IMR-90 (cell line): ENCODE measurements around the gene ARNT2. TPM values are rescaled to one million over a fixed set of nuclear protein-coding genes. Genes with fewer than 3 reads are reported as not detected.

Source experiments
- ATAC-seq: fragments of 200-7000 bp; cut with Tn5 transposase; 2 replicates; pipeline ENCODE4 v1.9.1; 2020; ENCODE audit warnings: low read depth, mild to moderate bottlenecking, moderate library complexity
- BruUV-seq: library from RNA; stranded (reverse); fragments of 400-500 nt; replicated peaks from 2 replicates; lab custom pipeline; 2021; lab: Mats Ljungman, UMichigan
- CTCF ChIA-PET: fragments of 300-600 bp; formaldehyde crosslinking; extraction: SDS; loops from one replicate; lab custom pipeline; 2021; ENCODE audit warnings: antibody characterized with exemption; lab: Yijun Ruan, JAX
- POLR2A ChIA-PET: fragments of 300-600 bp; sonication (Branson Sonifier 250); formaldehyde crosslinking; loops from one replicate; lab custom pipeline; 2022; ENCODE audit warnings: antibody characterized with exemption; ENCODE audit not compliant: unreplicated experiment; lab: Charles Lee
- DNase-seq: peaks from one replicate; pipeline ENCODE4 v3.0.0; 2013
- H2AFZ ChIP-seq: replicated peaks from 2 replicates; pipeline ENCODE3; 2013; ENCODE audit warnings: low read length, mild to moderate bottlenecking; ENCODE audit not compliant: poor library complexity
- H2AK5ac ChIP-seq: 2 replicates; pipeline ENCODE4 v1.6.1; 2013; ENCODE audit warnings: low read depth, low read length, inconsistent platforms
- H2AK9ac ChIP-seq: replicated peaks from 2 replicates; pipeline ENCODE3; 2013; ENCODE audit warnings: mild to moderate bottlenecking, low read depth, low read length, moderate library complexity; ENCODE audit not compliant: poor library complexity
- H2BK120ac ChIP-seq: 2 replicates; pipeline ENCODE4 v1.6.1; 2013; ENCODE audit warnings: low read depth, low read length, inconsistent platforms
- H2BK15ac ChIP-seq: 3 replicates; pipeline ENCODE4 v1.6.1; 2013; ENCODE audit warnings: low read depth, low read length, inconsistent platforms
- H2BK20ac ChIP-seq: 2 replicates; pipeline ENCODE4 v1.6.1; 2013; ENCODE audit warnings: low read depth, mild to moderate bottlenecking, inconsistent platforms, low read length, moderate library complexity
- H2BK5ac ChIP-seq: 2 replicates; pipeline ENCODE4 v1.6.1; 2013; ENCODE audit warnings: mild to moderate bottlenecking, low read depth, low read length, inconsistent platforms; ENCODE audit not compliant: poor library complexity, severe bottlenecking
- H3K14ac ChIP-seq: replicated peaks from 2 replicates; pipeline ENCODE4 v1.6.1; 2013; ENCODE audit warnings: low read depth, low read length, inconsistent platforms
- H3K18ac ChIP-seq: 2 replicates; pipeline ENCODE4 v1.6.1; 2013; ENCODE audit warnings: low read depth, low read length, control low read depth
- H3K23ac ChIP-seq: 2 replicates; pipeline ENCODE4 v1.6.1; 2013; ENCODE audit warnings: low read depth, low read length, inconsistent platforms
- H3K27ac ChIP-seq: 2 replicates; pipeline ENCODE4 v1.5.1; 2013; ENCODE audit warnings: mild to moderate bottlenecking, control low read depth, low read length; ENCODE audit not compliant: insufficient read depth
- H3K27me3 ChIP-seq: 2 replicates; pipeline ENCODE4 v1.6.1; 2013; ENCODE audit warnings: low read length; ENCODE audit not compliant: control insufficient read depth, insufficient read depth
- H3K36me3 ChIP-seq: 2 replicates; pipeline ENCODE4 v1.6.1; 2013; ENCODE audit warnings: low read length, mixed read lengths; ENCODE audit not compliant: control insufficient read depth, insufficient read depth
- H3K4ac ChIP-seq: 2 replicates; pipeline ENCODE4 v1.6.1; 2013; ENCODE audit warnings: low read depth, low read length, inconsistent platforms
- H3K4me1 ChIP-seq: 2 replicates; pipeline ENCODE4 v1.6.1; 2013; ENCODE audit warnings: low read length, mixed read lengths; ENCODE audit not compliant: control insufficient read depth, insufficient read depth
- H3K4me2 ChIP-seq: 2 replicates; pipeline ENCODE4 v1.6.1; 2013; ENCODE audit warnings: low read depth, mild to moderate bottlenecking, control low read depth, low read length, moderate library complexity
- H3K4me3 ChIP-seq: 2 replicates; pipeline ENCODE4 v1.5.1; 2013; ENCODE audit warnings: low read depth, mild to moderate bottlenecking, control low read depth, low read length, moderate library complexity; ENCODE audit not compliant: insufficient read depth
- H3K56ac ChIP-seq: 2 replicates; pipeline ENCODE4 v1.6.1; 2013; ENCODE audit warnings: low read length, inconsistent platforms; ENCODE audit not compliant: insufficient read depth; ENCODE audit errors: extremely low read depth
- H3K79me1 ChIP-seq, 2 experiments: 2 replicates each; pipeline ENCODE4 v1.6.1; 2013; ENCODE audit warnings: low read length in 2 of 2, inconsistent platforms in 1 of 2, low read depth in 1 of 2
- H3K9ac ChIP-seq: 2 replicates; pipeline ENCODE4 v1.6.1; 2013; ENCODE audit warnings: low read depth, low read length, control low read depth
- H3K9me1 ChIP-seq: 2 replicates; pipeline ENCODE4 v1.6.1; 2013; ENCODE audit warnings: low read length, inconsistent platforms; ENCODE audit not compliant: insufficient read depth
- H3K9me3 ChIP-seq: 2 replicates; pipeline ENCODE4 v1.6.1; 2013; ENCODE audit warnings: low read length; ENCODE audit not compliant: control insufficient read depth, insufficient read depth
- H4K20me1 ChIP-seq: 2 replicates; pipeline ENCODE4 v1.6.1; 2013; ENCODE audit warnings: low read length, inconsistent platforms; ENCODE audit not compliant: insufficient read depth
- H4K5ac ChIP-seq: 2 replicates; pipeline ENCODE4 v1.6.1; 2013; ENCODE audit warnings: mild to moderate bottlenecking, low read depth, low read length, control low read depth
- H4K8ac ChIP-seq, 2 experiments: 2 replicates each; pipeline ENCODE4 v1.6.1; 2013; ENCODE audit warnings: low read depth in 2 of 2, low read length in 2 of 2, control low read depth in 1 of 2, inconsistent platforms in 1 of 2
- H4K91ac ChIP-seq: 2 replicates; pipeline ENCODE4 v1.6.1; 2013; ENCODE audit warnings: low read depth, low read length, inconsistent platforms; ENCODE audit not compliant: insufficient read depth
- BHLHE40 ChIP-seq: fragments of 150-350 bp; IDR thresholded peaks from 2 replicates; pipeline ENCODE4 v1.6.1; 2016; ENCODE audit warnings: mild to moderate bottlenecking, low read depth, low read length
- CEBPB ChIP-seq: IDR thresholded peaks from 2 replicates; pipeline ENCODE4 v1.6.1; 2012; ENCODE audit warnings: low read depth, low read length, improper control_type of control experiment
- CHD1 ChIP-seq: IDR thresholded peaks from 2 replicates; pipeline ENCODE4 v1.6.1; 2012; ENCODE audit warnings: low read depth, low read length, improper control_type of control experiment
- FOS ChIP-seq: fragments of 150-350 bp; IDR thresholded peaks from 2 replicates; pipeline ENCODE4 v1.6.1; 2016; ENCODE audit warnings: low read depth, low read length
- MAFK ChIP-seq: IDR thresholded peaks from 2 replicates; pipeline ENCODE4 v1.6.1; 2012; ENCODE audit warnings: low read depth, low read length, improper control_type of control experiment
- MAZ ChIP-seq: IDR thresholded peaks from 2 replicates; pipeline ENCODE4 v1.6.1; 2012; ENCODE audit warnings: low read depth, mild to moderate bottlenecking, low read length, improper control_type of control experiment, moderate library complexity, borderline replicate concordance
- MXI1 ChIP-seq: IDR thresholded peaks from 2 replicates; pipeline ENCODE4 v1.6.1; 2012; ENCODE audit warnings: low read depth, mild to moderate bottlenecking, low read length, moderate library complexity, borderline replicate concordance
- NFE2L2 ChIP-seq: fragments of 150-350 bp; IDR thresholded peaks from 2 replicates; pipeline ENCODE4 v1.6.1; 2016; ENCODE audit warnings: low read depth, mild to moderate bottlenecking, low read length
- POLR2A ChIP-seq: IDR thresholded peaks from 2 replicates; pipeline ENCODE4 v1.6.1; 2012; ENCODE audit warnings: mild to moderate bottlenecking, low read depth, low read length
- RAD21 ChIP-seq: IDR thresholded peaks from 2 replicates; pipeline ENCODE4 v1.6.1; 2012; ENCODE audit warnings: low read length, improper control_type of control experiment
- RCOR1 ChIP-seq: IDR thresholded peaks from 2 replicates; pipeline ENCODE4 v1.6.1; 2012; ENCODE audit warnings: mild to moderate bottlenecking, low read length, improper control_type of control experiment; ENCODE audit not compliant: insufficient replicate concordance
- RFX5 ChIP-seq: IDR thresholded peaks from 2 replicates; pipeline ENCODE4 v1.8.0; 2012; ENCODE audit warnings: low read depth, mild to moderate bottlenecking, low read length, moderate library complexity
- SMC3 ChIP-seq: fragments of 150-350 bp; IDR thresholded peaks from 2 replicates; pipeline ENCODE4 v1.6.1; 2016; ENCODE audit warnings: low read depth, mild to moderate bottlenecking, antibody characterized with exemption, low read length, moderate library complexity
- WGBS, 2 experiments: methylation state at CpG; one replicate each; pipeline versions ENCODE4 v1.1.5 to v1.1.7; 2013; ENCODE audit warnings: missing lambda C conversion rate in 2 of 2; ENCODE audit not compliant: insufficient read length in 1 of 2; ENCODE audit errors: extremely low coverage in 2 of 2; 5-methylcytosine and 5-hydroxymethylcytosine counted together
- dilution Hi-C: fragments of 300-500 bp; cut with HindIII; formaldehyde crosslinking; loops from one replicate; pipeline ENCODE4 v1.14.3; 2018; ENCODE audit warnings: low sequenced_read_pairs; ENCODE audit not compliant: unreplicated experiment
- in situ Hi-C: fragments of 300-500 bp; cut with MboI; formaldehyde crosslinking; loops from 3 replicates; pipeline ENCODE4 v1.14.3; 2019; ENCODE audit warnings: low sequenced_read_pairs, inconsistent platforms, mixed read lengths
- intact Hi-C: fragments of 100-400 bp; cut with micrococcal nuclease; formaldehyde crosslinking; loops from 2 replicates; pipeline ENCODE4 v1.10.0; 2022
- polyA plus RNA-seq, 3 experiments: library from polyadenylated mRNA; depleted of rRNA; stranded (reverse); fragments of >200 nt; gene quantifications; 2 replicates each; pipeline ENCODE4 v1.2.3, GENCODE V29; 2012; ENCODE audit warnings: low replicate concordance in 1 of 3
- total RNA-seq: library from RNA; depleted of rRNA; stranded (reverse); fragments of >200 nt; gene quantifications from 2 replicates; pipeline ENCODE4 v1.2.3, GENCODE V29; 2012
- TF ChIP-seq, protein P1 (sequence below): fragments of 150-350 bp; IDR thresholded peaks from 2 replicates; pipeline ENCODE4 v1.6.1; 2017; ENCODE audit warnings: mild to moderate bottlenecking, antibody characterized with exemption, low read length, low read depth
- TF ChIP-seq, protein P2 (sequence below): conservative IDR thresholded peaks from 2 replicates; pipeline ENCODE4 v1.5.1; 2012; ENCODE audit warnings: mild to moderate bottlenecking, low read depth, low read length, improper control_type of control experiment

ARNT2 gene
- total and polyA plus RNA-seq, 2 of the 4 experiments (the other 2 are of a cell fraction), result 18.2 to 19.0 TPM

- ATAC-seq, result no peak
- H3K79me1 ChIP-seq, result peaks cover 0 to 26% of the 10 kb centered on the region in 2 experiments; a peak in 3 of 4 replicates
- H3K9me1 ChIP-seq, result peaks cover 36% of the 10 kb centered on the region
- H3K18ac ChIP-seq, result no peak overlapping the region
- H3K14ac ChIP-seq, result no peak overlapping the region
- H4K5ac ChIP-seq, result no peak overlapping the region
- CTCF ChIA-PET, result no interaction called here
- dilution Hi-C loops (no loop called here), intact Hi-C loops (no loop called here), in situ Hi-C loops (no loop called here)
- no peaks in the 10 kb centered on the region for H3K27me3 ChIP-seq
- 93% methylated on average over 5 of the region's 10 CpGs; no CpG with 5 or more reads in 1 of the 2 experiments for WGBS, 2 experiments
- H4K91ac ChIP-seq, result peak overlapping the region; percentile 20; the same call in 1 of the 2 replicates
- no peaks in the 10 kb centered on the region for H3K9me3 ChIP-seq
- H4K8ac ChIP-seq, result no peak overlapping the region
- H3K4me3 ChIP-seq, result no peak overlapping the region
- peaks cover 33% of the 10 kb centered on the region for H3K4me1 ChIP-seq
- H2BK20ac ChIP-seq, result no peak overlapping the region; the same call in 1 of the 2 replicates
- H2AFZ ChIP-seq, result no peak overlapping the region
- no peak overlapping the region for H2BK5ac ChIP-seq
- H3K4me2 ChIP-seq, result no peak overlapping the region
- H2BK120ac ChIP-seq, result peak overlapping the region; percentile 50
- H3K9ac ChIP-seq, result no peak overlapping the region
- H4K20me1 ChIP-seq, result no peaks in the 10 kb centered on the region
- H3K36me3 ChIP-seq, result peaks cover 38% of the 10 kb centered on the region
- no TSS peak for BruUV-seq
- H3K4ac ChIP-seq, result peak overlapping the region; percentile 40; the same call in 1 of the 2 replicates
- H3K27ac ChIP-seq, result no peak overlapping the region
- POLR2A ChIA-PET, result no interaction called here
- H3K23ac ChIP-seq, result no peak overlapping the region
- H3K56ac ChIP-seq, result no peak overlapping the region
- peak overlapping the region; percentile 55; the same call in 2 of the 3 replicates for H2BK15ac ChIP-seq
- H2AK9ac ChIP-seq, result peak overlapping the region; percentile 22
- H2AK5ac ChIP-seq, result peak overlapping the region; percentile 77
- DNase-seq, result no peak
- no peak for TF ChIP-seq NFE2L2
- no peak for TF ChIP-seq CHD1
- TF ChIP-seq MAZ, result no peak
- no peak for TF ChIP-seq SMC3
- no peak for TF ChIP-seq RCOR1
- no peak for TF ChIP-seq RFX5
- TF ChIP-seq POLR2A, result no peak
- no peak for TF ChIP-seq RAD21
- no peak for TF ChIP-seq BHLHE40
- no peak for TF ChIP-seq MAFK
- TF ChIP-seq, protein P1, sequence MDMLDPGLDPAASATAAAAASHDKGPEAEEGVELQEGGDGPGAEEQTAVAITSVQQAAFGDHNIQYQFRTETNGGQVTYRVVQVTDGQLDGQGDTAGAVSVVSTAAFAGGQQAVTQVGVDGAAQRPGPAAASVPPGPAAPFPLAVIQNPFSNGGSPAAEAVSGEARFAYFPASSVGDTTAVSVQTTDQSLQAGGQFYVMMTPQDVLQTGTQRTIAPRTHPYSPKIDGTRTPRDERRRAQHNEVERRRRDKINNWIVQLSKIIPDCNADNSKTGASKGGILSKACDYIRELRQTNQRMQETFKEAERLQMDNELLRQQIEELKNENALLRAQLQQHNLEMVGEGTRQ, result no peak
- TF ChIP-seq MXI1, result no peak
- no peak for TF ChIP-seq FOS
- TF ChIP-seq CEBPB, result no peak
- TF ChIP-seq, protein P2, sequence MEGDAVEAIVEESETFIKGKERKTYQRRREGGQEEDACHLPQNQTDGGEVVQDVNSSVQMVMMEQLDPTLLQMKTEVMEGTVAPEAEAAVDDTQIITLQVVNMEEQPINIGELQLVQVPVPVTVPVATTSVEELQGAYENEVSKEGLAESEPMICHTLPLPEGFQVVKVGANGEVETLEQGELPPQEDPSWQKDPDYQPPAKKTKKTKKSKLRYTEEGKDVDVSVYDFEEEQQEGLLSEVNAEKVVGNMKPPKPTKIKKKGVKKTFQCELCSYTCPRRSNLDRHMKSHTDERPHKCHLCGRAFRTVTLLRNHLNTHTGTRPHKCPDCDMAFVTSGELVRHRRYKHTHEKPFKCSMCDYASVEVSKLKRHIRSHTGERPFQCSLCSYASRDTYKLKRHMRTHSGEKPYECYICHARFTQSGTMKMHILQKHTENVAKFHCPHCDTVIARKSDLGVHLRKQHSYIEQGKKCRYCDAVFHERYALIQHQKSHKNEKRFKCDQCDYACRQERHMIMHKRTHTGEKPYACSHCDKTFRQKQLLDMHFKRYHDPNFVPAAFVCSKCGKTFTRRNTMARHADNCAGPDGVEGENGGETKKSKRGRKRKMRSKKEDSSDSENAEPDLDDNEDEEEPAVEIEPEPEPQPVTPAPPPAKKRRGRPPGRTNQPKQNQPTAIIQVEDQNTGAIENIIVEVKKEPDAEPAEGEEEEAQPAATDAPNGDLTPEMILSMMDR, result no peak
Measured at GRCh38 chr15:80591938-80592825, 188.0 kb downstream of the ARNT2 start.
